ENCODE results near the gene PCDHGA2.

DNA sequence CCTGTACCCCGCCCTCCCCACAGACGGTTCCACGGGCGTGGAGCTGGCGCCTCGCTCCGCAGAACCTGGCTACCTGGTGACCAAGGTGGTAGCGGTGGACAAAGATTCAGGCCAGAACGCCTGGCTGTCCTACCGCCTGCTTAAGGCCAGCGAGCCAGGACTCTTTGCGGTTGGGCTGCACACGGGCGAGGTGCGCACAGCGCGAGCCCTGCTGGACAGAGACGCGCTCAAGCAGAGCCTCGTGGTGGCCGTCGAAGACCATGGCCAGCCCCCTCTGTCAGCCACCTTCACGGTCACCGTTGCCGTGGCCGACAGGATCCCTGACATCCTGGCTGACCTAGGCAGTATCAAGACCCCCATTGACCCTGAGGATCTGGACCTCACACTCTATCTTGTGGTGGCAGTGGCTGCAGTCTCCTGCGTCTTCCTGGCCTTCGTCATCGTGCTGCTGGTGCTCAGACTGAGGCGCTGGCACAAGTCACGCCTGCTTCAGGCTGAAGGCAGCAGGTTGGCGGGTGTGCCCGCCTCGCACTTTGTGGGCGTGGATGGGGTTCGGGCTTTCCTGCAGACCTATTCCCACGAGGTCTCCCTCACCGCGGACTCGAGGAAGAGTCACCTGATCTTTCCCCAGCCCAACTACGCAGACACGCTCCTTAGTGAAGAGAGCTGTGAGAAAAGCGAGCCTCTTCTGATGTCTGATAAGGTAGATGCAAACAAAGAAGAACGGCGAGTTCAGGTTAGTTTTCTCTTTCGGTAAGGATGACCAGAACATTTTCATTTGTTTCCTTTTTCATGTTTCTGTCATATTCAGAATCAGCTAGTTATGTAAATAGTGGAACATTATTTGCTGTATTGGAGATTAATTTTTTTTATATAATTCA is 27.7 kb downstream of the PCDHGA2 start:
- TF ChIP-seq, protein P1, sequence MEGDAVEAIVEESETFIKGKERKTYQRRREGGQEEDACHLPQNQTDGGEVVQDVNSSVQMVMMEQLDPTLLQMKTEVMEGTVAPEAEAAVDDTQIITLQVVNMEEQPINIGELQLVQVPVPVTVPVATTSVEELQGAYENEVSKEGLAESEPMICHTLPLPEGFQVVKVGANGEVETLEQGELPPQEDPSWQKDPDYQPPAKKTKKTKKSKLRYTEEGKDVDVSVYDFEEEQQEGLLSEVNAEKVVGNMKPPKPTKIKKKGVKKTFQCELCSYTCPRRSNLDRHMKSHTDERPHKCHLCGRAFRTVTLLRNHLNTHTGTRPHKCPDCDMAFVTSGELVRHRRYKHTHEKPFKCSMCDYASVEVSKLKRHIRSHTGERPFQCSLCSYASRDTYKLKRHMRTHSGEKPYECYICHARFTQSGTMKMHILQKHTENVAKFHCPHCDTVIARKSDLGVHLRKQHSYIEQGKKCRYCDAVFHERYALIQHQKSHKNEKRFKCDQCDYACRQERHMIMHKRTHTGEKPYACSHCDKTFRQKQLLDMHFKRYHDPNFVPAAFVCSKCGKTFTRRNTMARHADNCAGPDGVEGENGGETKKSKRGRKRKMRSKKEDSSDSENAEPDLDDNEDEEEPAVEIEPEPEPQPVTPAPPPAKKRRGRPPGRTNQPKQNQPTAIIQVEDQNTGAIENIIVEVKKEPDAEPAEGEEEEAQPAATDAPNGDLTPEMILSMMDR (IDR thresholded peaks at IDR 0.05 in 4 of 5, conservative IDR thresholded peaks at IDR 0.05 in 1 of 5): no peak
- no peak for TF ChIP-seq POLR2A (IDR thresholded peaks at IDR 0.05)
